ENCODE results near the gene CHST11.

CHST11 gene

GRCh38 chr12:104720339-104721038, 263.7 kb downstream of the CHST11 start:
- peak; percentile 36 for DNase-seq (ENCODE audit: low spot score)

- no peak for DNase-seq (ENCODE audit: low spot score)
Observed at GRCh38 chr12:104721039-104721405, 264.3 kb downstream of the CHST11 start.

GRCh38 chr12:104721936-104722335, 265.2 kb downstream of the CHST11 start:
- DNase-seq (ENCODE audit: low spot score), result no peak

GRCh38 chr12:104722601-104723534, 266.1 kb downstream of the CHST11 start:
- no peak for DNase-seq (ENCODE audit: low spot score)

GRCh38 chr12:104723895-104724294, 267.1 kb downstream of the CHST11 start:
- DNase-seq (ENCODE audit: low spot score), result no peak

GRCh38 chr12:104724992-104725585, 268.3 kb downstream of the CHST11 start:
- DNase-seq (ENCODE audit: low spot score), result no peak

- no peak for DNase-seq (ENCODE audit: low spot score)
Observed at GRCh38 chr12:104725610-104726009, 268.9 kb downstream of the CHST11 start.

GRCh38 chr12:104727726-104728465, 271.1 kb downstream of the CHST11 start:
- DNase-seq (ENCODE audit: low spot score), result no peak

GRCh38 chr12:104729091-104729490, 272.3 kb downstream of the CHST11 start:
- no peak for DNase-seq (ENCODE audit: low spot score)

GRCh38 chr12:104729610-104730446, 273.1 kb downstream of the CHST11 start:
- no peak for DNase-seq (ENCODE audit: low spot score)

GRCh38 chr12:104730763-104731162, 274.0 kb downstream of the CHST11 start:
- no peak for DNase-seq (ENCODE audit: low spot score)

GRCh38 chr12:104733717-104734175, 277.0 kb downstream of the CHST11 start:
- DNase-seq (ENCODE audit: low spot score), result no peak

- DNase-seq (ENCODE audit: low spot score), result no peak
Observed at GRCh38 chr12:104734541-104735095, 277.9 kb downstream of the CHST11 start.

- no peak for DNase-seq (ENCODE audit: low spot score)
Observed at GRCh38 chr12:104735801-104736200, 279.1 kb downstream of the CHST11 start.

- peak; percentile 93 for DNase-seq (ENCODE audit: low spot score)
Observed at GRCh38 chr12:104736307-104736706, 279.6 kb downstream of the CHST11 start.

- no peak for DNase-seq (ENCODE audit: low spot score)
Observed at GRCh38 chr12:104737113-104737512, 280.4 kb downstream of the CHST11 start.

- no peak for DNase-seq (ENCODE audit: low spot score)
Observed at GRCh38 chr12:104737791-104738301, 281.1 kb downstream of the CHST11 start.

GRCh38 chr12:104738331-104738730, 281.6 kb downstream of the CHST11 start:
- no peak for DNase-seq (ENCODE audit: low spot score)

- DNase-seq (ENCODE audit: low spot score), result no peak
Observed at GRCh38 chr12:104738776-104739642, 282.3 kb downstream of the CHST11 start.

GRCh38 chr12:104740668-104741067, 283.9 kb downstream of the CHST11 start:
- DNase-seq (ENCODE audit: low spot score), result no peak
